ENCODE measurements around the gene SAMD14.

DNA sequence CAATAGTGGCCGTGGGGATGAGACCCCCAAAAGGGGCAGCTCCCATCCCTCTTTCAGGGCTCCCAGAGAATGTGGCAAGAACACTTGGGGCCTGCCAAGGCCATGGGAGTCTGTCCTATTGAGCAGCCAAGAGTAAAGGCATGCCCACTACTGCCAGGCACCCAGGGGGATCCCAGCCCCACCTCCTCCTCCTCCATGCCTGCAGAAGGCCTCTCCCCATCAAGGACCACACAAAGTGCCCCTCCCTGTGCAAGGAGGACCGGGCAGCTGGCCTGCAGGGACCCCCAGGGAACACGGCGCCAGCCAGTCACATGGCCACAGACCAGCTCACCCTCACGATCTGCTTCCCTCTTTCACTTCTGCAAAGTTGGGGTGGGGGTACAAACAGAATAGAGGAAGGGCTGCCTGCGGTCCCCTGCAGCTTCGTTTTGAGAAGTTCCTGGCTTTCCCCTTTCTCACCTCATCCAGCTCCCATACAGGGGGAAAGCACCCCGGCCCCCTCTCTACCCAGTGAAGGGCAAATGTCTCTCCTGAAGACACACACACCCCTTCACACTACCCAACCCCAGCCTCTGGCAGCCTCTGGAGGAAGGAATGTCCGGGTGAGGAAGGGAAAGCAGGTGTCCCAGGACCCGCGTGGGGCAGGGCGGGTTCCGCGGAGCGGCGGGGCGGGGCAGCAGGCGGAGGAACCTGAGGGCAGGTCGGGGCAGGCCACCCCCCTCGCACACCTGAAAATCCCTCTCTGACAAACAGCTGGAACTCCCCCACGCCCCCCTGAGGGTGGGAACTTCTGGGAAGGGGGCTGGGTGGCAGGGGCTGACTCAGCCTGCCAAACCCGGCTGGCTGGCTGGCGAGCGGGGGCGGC is 18.5 kb upstream of the SAMD14 start:
- TF ChIP-seq, protein P1, sequence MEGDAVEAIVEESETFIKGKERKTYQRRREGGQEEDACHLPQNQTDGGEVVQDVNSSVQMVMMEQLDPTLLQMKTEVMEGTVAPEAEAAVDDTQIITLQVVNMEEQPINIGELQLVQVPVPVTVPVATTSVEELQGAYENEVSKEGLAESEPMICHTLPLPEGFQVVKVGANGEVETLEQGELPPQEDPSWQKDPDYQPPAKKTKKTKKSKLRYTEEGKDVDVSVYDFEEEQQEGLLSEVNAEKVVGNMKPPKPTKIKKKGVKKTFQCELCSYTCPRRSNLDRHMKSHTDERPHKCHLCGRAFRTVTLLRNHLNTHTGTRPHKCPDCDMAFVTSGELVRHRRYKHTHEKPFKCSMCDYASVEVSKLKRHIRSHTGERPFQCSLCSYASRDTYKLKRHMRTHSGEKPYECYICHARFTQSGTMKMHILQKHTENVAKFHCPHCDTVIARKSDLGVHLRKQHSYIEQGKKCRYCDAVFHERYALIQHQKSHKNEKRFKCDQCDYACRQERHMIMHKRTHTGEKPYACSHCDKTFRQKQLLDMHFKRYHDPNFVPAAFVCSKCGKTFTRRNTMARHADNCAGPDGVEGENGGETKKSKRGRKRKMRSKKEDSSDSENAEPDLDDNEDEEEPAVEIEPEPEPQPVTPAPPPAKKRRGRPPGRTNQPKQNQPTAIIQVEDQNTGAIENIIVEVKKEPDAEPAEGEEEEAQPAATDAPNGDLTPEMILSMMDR (IDR thresholded peaks at IDR 0.05): no peak
- TF ChIP-seq ZFX (IDR thresholded peaks at IDR 0.05; ENCODE audit: borderline replicate concordance): no peak

Data from 22Rv1 (cell line).